Vagina (tissue), 2 donors: ENCODE results near the gene SKAP1.

Experiments
- CTCF ChIP-seq, 3 experiments: fragments of 450-650 bp in 2 of 3; fragments of 200-600 bp in 1 of 3; sonication (generic) in 1 of 3; IDR thresholded peaks; one replicate each; pipeline ENCODE4 v1.5.1; 2017 to 2019; ENCODE audit warnings: antibody characterized with exemption in 3 of 3, mild to moderate bottlenecking in 2 of 3, moderate library complexity in 2 of 3
- POLR2A ChIP-seq, 2 donors: fragments of 450-650 bp; IDR thresholded peaks; one replicate each; pipeline ENCODE4 v1.6.1; 2017; ENCODE audit warnings: antibody characterized with exemption in 2 of 2, mild to moderate bottlenecking in 2 of 2, moderate library complexity in 2 of 2
- POLR2AphosphoS5 ChIP-seq, 2 donors: sonication (generic); formaldehyde crosslinking; IDR thresholded peaks; one replicate each; pipeline ENCODE4 v1.9.0; 2017; ENCODE audit warnings: antibody characterized with exemption in 2 of 2, mild to moderate bottlenecking in 2 of 2, low read depth in 1 of 2; ENCODE audit not compliant: insufficient read depth in 1 of 2

GRCh38 chr17:48219617-48220016 is 210.4 kb downstream of the SKAP1 start:
- TF ChIP-seq CTCF (IDR thresholded peaks at IDR 0.05) (no peak), POLR2A (IDR thresholded peaks at IDR 0.05) (no peak), POLR2AphosphoS5 (IDR thresholded peaks at IDR 0.05; ENCODE audit: insufficient read depth in 1 of 2, low read depth in 1 of 2) (no peak)
